NB4 (cell line): ENCODE results near the gene GPR17.

Source experiments
- CTCF ChIP-seq: IDR thresholded peaks from one replicate; pipeline ENCODE4 v1.5.1; 2012; ENCODE audit warnings: low read depth, low read length
- MAX ChIP-seq: IDR thresholded peaks from 2 replicates; pipeline ENCODE4 v1.6.1; 2011; ENCODE audit warnings: low read depth, low read length
- MYC ChIP-seq: IDR thresholded peaks from 2 replicates; pipeline ENCODE4 v1.6.1; 2011; ENCODE audit warnings: low read depth, low read length
- POLR2A ChIP-seq: IDR thresholded peaks from 2 replicates; pipeline ENCODE4 v1.6.1; 2011; ENCODE audit warnings: mild to moderate bottlenecking; ENCODE audit not compliant: insufficient read length; ENCODE audit errors: extremely low read depth

- TF ChIP-seq CTCF (no peak), POLR2A (no peak), MAX (no peak), MYC (no peak)
These were observed 20.4 kb upstream of the GPR17 start for GRCh38 chr2:127625572-127625951.
